HG02885 (cell line): ENCODE measurements around the gene GTSE1.
"Not testable (repeated sequence)": the region's sequence is repeated elsewhere in the genome, so short reads cannot be mapped to it uniquely, and the experiment has no call there.

Source experiments
- ATAC-seq: cut with Tn5 transposase; IDR thresholded peaks from one replicate; pipeline ENCODE4 v1.9.1; 2021; ENCODE audit warnings: mild to moderate bottlenecking; ENCODE audit not compliant: unreplicated experiment, poor library complexity

GTSE1 gene

DNA sequence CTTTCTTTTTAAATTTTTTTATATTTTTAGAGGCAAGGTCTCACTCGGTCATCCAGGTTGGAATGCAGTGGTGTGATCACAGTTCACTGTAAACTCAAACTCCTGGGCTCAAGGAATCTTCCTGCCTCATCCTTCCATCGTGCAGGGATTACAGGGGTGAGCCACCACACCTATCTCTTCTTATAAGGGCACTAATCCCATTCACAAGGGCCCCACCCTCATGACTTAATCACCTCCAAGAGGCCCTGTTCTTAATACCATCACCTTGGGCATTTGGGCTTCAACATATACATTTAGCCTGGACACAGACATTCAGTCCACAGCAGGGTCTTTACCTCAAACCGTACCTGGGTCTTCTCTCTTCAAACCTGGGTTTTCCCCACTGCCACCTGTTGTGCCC is 4.5 kb upstream of the GTSE1 start:
- ATAC-seq = no peak

GRCh38 chr22:46292732-46293131 is 3.9 kb upstream of the GTSE1 start:
- no peak for ATAC-seq

GRCh38 chr22:46293577-46294260 is 3.0 kb upstream of the GTSE1 start:
- ATAC-seq = no peak

- no peak for ATAC-seq
Measured at GRCh38 chr22:46294784-46295183, 1.9 kb upstream of the GTSE1 start.

- ATAC-seq = no peak
Measured at GRCh38 chr22:46295277-46295971, 1.2 kb upstream of the GTSE1 start.

- peak; percentile 23 for ATAC-seq
Measured at GRCh38 chr22:46297151-46297812, 612 bp downstream of the GTSE1 start.

DNA sequence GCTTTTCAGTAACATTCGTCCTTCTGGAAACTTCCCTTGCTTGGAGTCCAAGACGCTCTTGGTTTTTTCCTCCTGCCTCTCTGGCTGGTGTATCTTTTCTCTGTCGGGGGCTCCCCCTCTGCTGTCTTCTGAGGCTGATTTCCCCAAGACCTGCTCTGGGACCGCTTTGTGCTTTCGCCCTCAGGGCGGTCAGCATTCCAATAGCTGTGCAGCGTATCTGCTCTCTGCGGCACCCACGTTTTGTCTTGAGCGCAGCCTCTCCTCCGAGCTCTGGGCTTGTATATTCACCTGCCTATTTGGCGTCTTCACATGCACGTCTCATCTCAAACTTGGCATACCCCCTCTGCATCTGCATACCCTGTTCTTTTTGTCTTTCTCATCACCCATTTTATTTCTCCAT is 2.4 kb downstream of the GTSE1 start:
- ATAC-seq = no peak

- no peak for ATAC-seq
Measured at GRCh38 chr22:46300491-46300890, 3.8 kb downstream of the GTSE1 start.

DNA sequence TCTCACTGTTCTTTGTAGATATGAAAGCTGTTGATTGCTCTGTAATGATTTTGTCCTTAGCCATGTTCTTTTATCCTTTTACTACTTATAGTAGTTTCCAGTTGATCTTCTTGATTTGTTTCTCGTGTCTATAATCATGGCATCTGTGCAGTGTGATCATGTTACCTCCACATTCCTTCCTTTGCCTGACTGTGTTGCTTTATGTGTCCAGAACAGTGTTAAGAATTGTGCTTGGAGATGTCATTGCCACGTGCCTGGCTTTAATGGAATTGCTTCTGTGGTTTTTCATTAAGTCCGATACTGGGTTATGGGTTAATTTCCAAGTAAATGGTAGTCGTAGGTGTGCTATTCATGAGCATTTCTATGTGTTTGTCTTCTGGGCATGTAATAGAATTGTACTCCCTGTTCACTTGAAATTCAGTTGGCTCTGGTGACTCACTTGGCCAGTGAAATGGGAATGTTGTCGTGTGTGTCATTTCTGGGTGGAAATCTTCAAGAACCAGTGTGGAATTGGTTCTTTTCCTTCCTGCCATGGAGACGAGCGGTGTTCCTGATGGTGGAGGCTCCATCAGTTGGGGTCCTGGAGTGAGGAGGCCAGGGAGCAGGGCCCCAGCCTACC is 6.8 kb downstream of the GTSE1 start:
- no peak for ATAC-seq

DNA sequence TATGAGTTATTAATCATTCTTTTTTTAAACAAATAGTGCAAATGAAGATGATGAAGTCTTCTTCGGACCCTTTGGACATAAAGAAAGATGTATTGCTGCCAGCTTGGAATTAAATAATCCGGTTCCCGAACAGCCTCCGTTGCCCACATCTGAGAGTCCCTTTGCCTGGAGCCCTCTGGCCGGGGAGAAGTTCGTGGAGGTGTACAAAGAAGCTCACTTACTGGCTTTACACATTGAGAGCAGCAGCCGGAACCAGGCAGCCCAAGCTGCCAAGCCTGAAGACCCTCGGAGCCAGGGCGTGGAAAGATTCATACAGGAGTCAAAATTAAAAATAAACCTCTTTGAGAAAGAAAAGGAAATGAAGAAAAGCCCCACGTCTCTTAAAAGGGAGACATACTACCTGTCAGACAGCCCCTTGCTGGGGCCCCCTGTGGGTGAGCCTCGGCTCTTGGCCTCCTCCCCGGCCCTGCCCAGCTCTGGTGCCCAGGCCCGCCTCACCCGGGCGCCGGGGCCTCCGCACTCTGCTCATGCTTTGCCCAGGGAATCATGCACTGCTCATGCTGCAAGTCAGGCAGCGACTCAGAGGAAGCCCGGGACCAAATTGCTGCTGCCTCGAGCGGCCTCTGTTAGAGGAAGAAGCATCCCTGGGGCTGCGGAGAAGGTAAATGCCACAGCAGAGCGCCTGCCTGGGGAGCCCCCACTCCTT is 11.8 kb downstream of the GTSE1 start:
- no peak for ATAC-seq

DNA sequence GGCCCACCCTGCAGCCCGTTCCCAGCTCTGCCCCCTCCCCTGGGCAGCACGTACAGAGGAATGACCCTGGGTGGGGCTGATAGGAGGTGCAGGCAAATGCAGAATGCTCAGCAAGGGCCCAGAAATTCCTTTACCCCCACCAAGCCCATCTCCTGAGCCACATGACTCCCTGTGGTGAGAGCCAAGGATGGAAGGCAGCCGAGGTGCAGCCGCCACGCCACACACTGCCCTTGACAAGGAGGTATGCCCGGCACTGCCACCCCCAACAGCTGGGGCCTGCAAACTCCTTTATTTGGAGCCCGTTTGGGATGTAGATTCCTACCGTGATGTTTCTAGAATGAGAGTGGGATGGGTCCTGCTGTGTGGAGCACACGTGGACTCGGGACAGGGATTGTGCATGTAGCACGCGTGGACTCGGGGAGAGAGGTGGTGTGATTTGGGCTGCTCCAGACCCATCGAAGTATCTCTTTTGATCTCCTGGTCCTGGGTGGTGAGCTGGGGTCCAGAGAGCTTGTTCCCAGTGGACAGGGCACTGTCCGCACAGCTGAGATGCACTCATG is 12.9 kb downstream of the GTSE1 start:
- no peak for ATAC-seq

DNA sequence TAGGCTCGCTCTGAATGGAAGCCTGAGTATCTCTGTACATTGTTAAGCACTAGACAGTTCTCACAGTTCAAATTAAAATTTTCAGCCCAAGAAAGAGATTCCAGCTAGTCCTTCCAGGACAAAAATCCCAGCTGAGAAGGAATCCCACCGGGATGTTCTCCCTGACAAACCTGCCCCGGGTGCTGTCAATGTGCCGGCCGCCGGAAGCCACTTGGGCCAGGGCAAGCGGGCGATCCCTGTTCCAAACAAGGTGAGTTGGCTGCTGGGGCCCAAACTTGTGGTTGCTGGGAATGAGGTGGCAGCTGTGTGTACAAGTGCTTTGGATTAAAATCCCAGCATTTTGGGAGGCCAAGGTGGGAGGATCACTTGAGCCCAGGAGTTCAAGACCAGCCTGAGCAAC is 15.4 kb downstream of the GTSE1 start:
- ATAC-seq = no peak

DNA sequence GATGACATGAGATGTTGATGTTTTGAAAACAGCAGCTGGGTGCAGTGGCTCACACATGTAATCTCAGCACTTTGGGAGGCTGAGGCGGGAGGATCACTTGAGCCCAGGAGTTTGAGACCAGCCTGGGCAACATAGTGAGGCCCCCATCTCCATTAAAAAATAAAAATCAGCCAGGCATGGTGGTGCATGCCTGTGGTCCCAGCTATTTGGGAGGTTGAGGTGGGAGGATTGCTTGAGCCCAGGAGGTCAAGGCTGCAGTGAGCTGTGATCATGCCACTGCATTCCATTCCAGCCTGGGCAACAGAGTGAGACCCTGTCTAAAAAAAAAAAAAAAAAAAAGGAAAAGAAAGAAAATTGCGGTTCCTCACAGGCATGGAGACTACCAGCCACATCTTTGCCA is 16.2 kb downstream of the GTSE1 start:
- not testable (repeated sequence) for ATAC-seq

GRCh38 chr22:46315976-46316375 is 19.3 kb downstream of the GTSE1 start:
- no peak for ATAC-seq

DNA sequence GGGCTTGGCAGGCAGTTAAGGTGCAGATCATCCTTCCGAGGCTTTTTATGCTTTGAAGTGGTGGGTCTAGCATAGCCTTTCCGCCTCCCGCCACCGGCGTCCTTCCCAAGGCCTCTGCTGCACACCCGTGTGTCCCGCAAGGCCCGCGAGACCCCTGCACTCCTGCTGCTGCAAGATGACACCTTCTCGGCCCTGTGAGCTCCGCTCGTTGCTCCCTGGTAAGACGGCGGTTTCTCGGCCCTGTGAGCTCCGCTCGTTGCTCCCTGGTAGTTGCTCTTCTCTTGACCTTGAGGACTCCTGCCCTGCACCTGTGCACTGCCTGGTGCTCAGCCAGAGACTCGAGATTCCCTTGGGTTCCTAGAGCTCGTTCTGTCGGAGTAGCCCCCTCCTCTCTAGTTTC is 21.0 kb downstream of the GTSE1 start:
- ATAC-seq = no peak

- ATAC-seq = no peak
Measured at GRCh38 chr22:46318576-46318975, 21.9 kb downstream of the GTSE1 start.

GRCh38 chr22:46319319-46319718 is 22.6 kb downstream of the GTSE1 start:
- no peak for ATAC-seq

DNA sequence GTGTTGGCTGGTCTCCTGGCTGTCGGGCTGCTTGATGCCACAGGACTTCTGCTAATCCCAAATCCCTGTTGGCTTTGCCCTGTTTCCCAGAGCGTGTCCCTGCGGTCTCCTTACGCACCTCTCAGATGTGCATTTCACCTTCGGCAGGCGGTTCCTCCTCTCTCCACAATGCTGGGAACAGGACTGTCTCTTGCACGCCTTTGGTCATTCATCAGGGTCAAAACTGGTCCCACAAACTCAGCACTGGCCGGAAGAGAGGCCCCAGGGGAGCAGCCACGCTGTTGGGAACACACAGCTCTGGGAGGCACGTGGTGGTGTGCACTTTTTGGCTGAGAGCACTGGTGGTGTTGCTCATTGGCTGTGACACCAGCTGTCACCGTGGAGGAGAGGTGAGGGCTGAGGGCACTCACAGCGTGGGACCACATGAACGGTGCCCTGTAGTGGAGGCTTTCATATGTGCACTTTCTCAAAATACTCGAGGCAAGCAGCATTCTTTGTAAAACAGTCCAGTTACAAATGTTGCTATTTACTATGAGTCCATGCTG is 23.6 kb downstream of the GTSE1 start:
- ATAC-seq = no peak

DNA sequence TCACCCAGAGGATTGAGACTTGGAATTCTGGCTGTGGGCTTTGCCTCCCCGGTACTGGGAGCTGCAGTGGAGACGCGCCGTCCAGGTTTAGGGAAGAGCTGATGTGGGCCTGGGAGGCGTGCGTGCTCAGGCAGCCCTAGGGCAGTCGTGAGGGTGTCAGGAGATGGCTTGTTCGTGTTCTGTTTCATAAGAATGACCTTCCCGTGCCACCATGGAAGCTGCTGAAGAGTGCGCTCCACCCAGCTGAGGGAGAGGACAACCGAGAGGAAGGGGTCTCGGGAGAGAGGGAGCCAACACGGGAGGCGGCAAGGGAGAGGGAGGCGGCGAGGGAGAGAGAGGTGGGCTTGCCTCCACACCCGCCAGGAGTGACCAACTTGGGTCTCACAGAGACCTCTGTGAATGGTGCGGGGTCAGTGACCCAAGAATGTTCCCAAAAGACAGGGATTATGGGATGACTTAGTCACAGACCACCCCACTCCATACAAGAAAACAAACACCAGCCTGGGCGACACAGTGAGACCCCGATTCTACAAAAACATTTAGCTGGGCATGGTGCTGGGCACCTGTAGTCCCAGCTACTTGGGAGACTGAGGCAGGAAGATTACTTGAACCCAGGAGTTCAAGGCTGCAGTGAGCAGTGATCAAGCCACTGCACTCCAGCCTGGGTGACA is 24.2 kb downstream of the GTSE1 start:
- ATAC-seq = no peak
